Neutrophil (primary cell): ENCODE measurements around the gene GH1.
"Not testable (repeated sequence)": the region's sequence is repeated elsewhere in the genome, so short reads cannot be mapped to it uniquely, and the experiment has no call there.

Experiments
- H3K27ac ChIP-seq: fragments of 200-600 bp; sonication (generic); 2 replicates; pipeline ENCODE4 v1.5.1; 2016; ENCODE audit warnings: mild to moderate bottlenecking, moderate library complexity
- H3K27me3 ChIP-seq: fragments of 200-600 bp; sonication (generic); 2 replicates; pipeline ENCODE4 v1.6.0; 2016; ENCODE audit warnings: mild to moderate bottlenecking
- H3K36me3 ChIP-seq: fragments of 200-600 bp; sonication (generic); 2 replicates; pipeline ENCODE4 v1.5.1; 2017
- H3K4me1 ChIP-seq, 2 experiments: fragments of 200-600 bp in 1 of 2; sonication (generic) in 1 of 2; 1 replicate in 1 of 2; 2 replicates in 1 of 2; pipeline versions ENCODE4 v1.5.1 to v1.6.1; 2013 to 2016; ENCODE audit warnings: low read depth in 1 of 2, low read length in 1 of 2, mild to moderate bottlenecking in 1 of 2, moderate library complexity in 1 of 2; ENCODE audit not compliant: control insufficient read depth in 1 of 2, insufficient read depth in 1 of 2
- H3K4me3 ChIP-seq, 2 experiments: fragments of 200-600 bp in 1 of 2; sonication (generic) in 1 of 2; 1 replicate in 1 of 2; 2 replicates in 1 of 2; pipeline ENCODE4 v1.5.1; 2013 to 2016; ENCODE audit warnings: low read depth in 1 of 2, low read length in 1 of 2, mild to moderate bottlenecking in 1 of 2, moderate library complexity in 1 of 2
- H3K9me3 ChIP-seq: fragments of 200-600 bp; sonication (generic); 2 replicates; pipeline ENCODE4 v1.5.1; 2016

Gene GH1

DNA sequence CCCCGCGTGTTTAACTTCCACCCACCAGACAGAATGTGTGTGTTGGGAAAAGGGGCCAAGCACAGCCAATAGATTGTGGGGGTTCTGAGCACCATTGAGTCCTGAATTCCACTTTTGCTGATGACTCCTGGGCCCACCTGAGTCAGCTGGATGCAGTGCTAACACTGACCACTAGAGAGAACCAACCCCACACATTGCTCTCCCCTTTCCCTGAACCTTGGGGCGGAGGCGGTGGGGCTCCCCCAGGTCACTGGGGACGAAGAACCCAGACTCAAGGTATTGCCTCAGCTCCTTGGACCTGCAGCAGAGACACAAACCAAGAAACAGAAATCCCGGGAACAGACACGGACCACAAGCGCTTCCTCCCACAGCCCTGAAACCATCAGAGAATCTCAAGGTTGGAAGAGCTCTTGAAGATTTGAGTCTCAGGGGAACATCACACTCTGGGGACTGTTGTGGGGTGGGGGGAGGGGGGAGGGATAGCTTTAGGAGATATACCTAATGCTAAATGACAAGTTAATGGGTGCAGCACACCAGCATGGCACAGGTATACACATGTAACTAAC, 44.5 kb downstream of the GH1 start:
- H3K36me3 ChIP-seq, H3K4me3 ChIP-seq, H3K9me3 ChIP-seq, H3K27ac ChIP-seq, H3K4me1 ChIP-seq, H3K27me3 ChIP-seq: not testable (repeated sequence)

- H3K27me3 ChIP-seq, H3K27ac ChIP-seq, H3K9me3 ChIP-seq, H3K4me1 ChIP-seq, H3K36me3 ChIP-seq, H3K4me3 ChIP-seq: not testable (repeated sequence)
Measured at GRCh38 chr17:63873577-63873976, 45.1 kb downstream of the GH1 start, which contains the start of gene CSH2. Gene CSH2 (minus strand): TSS chr17:63873677. CDS start chr17:63873614, 63 bp downstream.

GRCh38 chr17:63871646-63872365, 46.8 kb downstream of the GH1 start:
- H3K4me3 ChIP-seq, H3K9me3 ChIP-seq, H3K27ac ChIP-seq, H3K27me3 ChIP-seq, H3K4me1 ChIP-seq, H3K36me3 ChIP-seq: not testable (repeated sequence)

DNA sequence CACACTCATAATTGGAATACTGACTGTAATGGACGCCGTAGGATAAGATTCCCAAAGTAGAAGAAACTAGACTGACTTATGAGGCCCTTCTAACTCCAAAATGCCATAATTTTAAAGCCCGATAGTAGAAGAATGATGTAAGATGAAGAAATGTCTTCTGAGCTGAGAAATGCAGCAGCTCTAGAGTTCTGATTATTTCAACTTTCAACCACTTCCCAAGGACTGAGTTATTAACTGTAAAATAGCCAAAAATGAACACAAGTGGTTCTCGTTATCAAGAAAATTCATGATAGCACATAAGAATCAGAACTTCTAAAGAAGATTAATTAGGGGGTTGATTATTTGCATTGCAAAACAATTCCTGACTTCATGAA, 48.4 kb downstream of the GH1 start:
- H3K36me3 ChIP-seq, H3K27me3 ChIP-seq, H3K27ac ChIP-seq, H3K4me1 ChIP-seq, H3K9me3 ChIP-seq, H3K4me3 ChIP-seq: not testable (repeated sequence)

- not testable (repeated sequence) for H3K4me1 ChIP-seq, H3K36me3 ChIP-seq, H3K4me3 ChIP-seq, H3K27me3 ChIP-seq, H3K9me3 ChIP-seq, H3K27ac ChIP-seq
Measured at GRCh38 chr17:63869491-63870291, 48.9 kb downstream of the GH1 start.
